ENCODE measurements around the gene CHCHD6.

Gene CHCHD6

DNA sequence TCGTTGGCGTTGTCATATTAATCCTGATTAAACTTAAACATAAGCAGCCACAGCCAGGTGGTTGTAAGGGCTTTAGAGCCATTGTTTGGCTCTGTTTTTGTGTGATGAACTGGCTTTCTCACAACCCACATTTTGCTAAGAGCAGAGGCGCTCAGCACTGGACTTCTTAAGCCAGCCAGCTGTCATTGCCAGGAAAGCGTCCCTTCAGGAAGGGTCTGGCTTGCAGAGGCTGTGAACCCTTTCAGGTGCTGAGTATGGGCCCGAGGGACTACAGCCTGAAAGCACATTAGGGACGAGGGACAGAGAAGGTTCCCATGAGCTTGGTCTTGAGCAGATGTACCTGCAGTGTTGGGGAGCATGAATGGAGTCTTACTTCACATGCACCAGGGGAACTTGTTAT, 112.3 kb downstream of the CHCHD6 start:
- TF ChIP-seq, protein P1, sequence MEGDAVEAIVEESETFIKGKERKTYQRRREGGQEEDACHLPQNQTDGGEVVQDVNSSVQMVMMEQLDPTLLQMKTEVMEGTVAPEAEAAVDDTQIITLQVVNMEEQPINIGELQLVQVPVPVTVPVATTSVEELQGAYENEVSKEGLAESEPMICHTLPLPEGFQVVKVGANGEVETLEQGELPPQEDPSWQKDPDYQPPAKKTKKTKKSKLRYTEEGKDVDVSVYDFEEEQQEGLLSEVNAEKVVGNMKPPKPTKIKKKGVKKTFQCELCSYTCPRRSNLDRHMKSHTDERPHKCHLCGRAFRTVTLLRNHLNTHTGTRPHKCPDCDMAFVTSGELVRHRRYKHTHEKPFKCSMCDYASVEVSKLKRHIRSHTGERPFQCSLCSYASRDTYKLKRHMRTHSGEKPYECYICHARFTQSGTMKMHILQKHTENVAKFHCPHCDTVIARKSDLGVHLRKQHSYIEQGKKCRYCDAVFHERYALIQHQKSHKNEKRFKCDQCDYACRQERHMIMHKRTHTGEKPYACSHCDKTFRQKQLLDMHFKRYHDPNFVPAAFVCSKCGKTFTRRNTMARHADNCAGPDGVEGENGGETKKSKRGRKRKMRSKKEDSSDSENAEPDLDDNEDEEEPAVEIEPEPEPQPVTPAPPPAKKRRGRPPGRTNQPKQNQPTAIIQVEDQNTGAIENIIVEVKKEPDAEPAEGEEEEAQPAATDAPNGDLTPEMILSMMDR (IDR thresholded peaks at IDR 0.05) = no peak
- H3K9me3 Mint-ChIP-seq = peaks cover 8% of the 10 kb centered on the region
- no peak for DNase-seq
- peaks cover 24% of the 10 kb centered on the region for H3K4me1 Mint-ChIP-seq
- H3K27me3 Mint-ChIP-seq (ENCODE audit: low read depth, poor library complexity) = peaks cover 2% of the 10 kb centered on the region
- no peak overlapping the region for H3K27ac Mint-ChIP-seq
- H3K4me3 Mint-ChIP-seq = no peak overlapping the region
- peaks cover 7% of the 10 kb centered on the region for H3K36me3 Mint-ChIP-seq (ENCODE audit: low read depth)

DNA sequence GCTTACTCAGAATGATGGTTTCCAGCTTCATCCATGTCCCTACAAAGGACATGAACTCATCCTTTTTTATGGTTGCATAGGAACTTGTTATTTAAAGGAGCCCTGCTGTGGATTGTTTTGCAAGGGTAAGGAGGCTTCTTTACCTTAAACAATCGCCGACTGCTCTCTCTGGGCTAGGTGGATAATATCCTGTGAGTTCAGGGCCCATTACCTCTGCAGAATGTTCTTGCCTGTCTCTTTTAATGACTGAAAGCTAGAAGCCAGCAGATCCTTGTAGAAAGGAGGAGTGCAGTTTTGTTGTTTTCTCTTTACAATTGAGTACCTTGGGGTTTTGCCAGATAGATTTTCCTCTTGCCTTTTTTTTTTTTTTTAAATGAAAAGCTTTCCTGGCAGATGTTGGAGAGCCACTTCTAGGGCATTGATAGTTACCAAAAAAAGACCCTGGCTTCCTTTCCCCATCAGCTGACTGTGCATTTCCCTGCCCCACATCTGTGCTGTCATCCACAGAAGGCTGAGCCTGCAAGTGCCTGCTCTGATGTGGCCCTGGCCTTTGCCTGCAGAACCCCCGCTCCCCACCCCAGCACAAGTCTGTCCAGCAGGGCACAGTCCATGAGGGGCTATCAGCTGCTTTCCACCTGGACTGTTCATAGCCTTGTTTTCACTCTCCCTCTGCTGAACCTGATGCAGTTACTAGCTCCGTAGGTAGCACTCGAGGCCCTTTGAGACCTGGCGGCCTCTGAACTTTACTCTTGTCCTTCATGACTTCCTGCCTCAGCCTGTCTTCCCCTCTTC, 113.1 kb downstream of the CHCHD6 start:
- Mint-ChIP-seq H3K36me3 (ENCODE audit: low read depth) (peaks cover 15% of the 10 kb centered on the region), H3K4me1 (peaks cover 24% of the 10 kb centered on the region), H3K4me3 (no peak overlapping the region), H3K27me3 (ENCODE audit: low read depth, poor library complexity) (peaks cover 2% of the 10 kb centered on the region), H3K9me3 (peaks cover 17% of the 10 kb centered on the region), H3K27ac (peak overlapping the region; percentile 12)
- TF ChIP-seq, protein P1 (IDR thresholded peaks at IDR 0.05) = no peak
- peak; percentile 11 for DNase-seq

- Mint-ChIP-seq H3K4me3 (no peak overlapping the region), H3K27ac (peak overlapping the region; percentile 12), H3K36me3 (ENCODE audit: low read depth) (peaks cover 17% of the 10 kb centered on the region), H3K9me3 (peaks cover 23% of the 10 kb centered on the region), H3K4me1 (peaks cover 24% of the 10 kb centered on the region), H3K27me3 (ENCODE audit: low read depth, poor library complexity) (peaks cover 2% of the 10 kb centered on the region)
- no peak for DNase-seq
- TF ChIP-seq, protein P1 (IDR thresholded peaks at IDR 0.05) = no peak
Observed at GRCh38 chr3:126817781-126818180, 113.7 kb downstream of the CHCHD6 start.

- Mint-ChIP-seq H3K36me3 (ENCODE audit: low read depth) (peaks cover 17% of the 10 kb centered on the region), H3K4me1 (peaks cover 24% of the 10 kb centered on the region), H3K27ac (peak overlapping the region; percentile 9)
Observed at GRCh38 chr3:126818400-126819095, 114.5 kb downstream of the CHCHD6 start.

GRCh38 chr3:126826693-126827092, 122.7 kb downstream of the CHCHD6 start:
- DNase-seq = no peak
- TF ChIP-seq, protein P1 (IDR thresholded peaks at IDR 0.05) = no peak
- peaks cover 14% of the 10 kb centered on the region for H3K9me3 Mint-ChIP-seq
- peaks cover 7% of the 10 kb centered on the region for H3K36me3 Mint-ChIP-seq (ENCODE audit: low read depth)
- no peak overlapping the region for H3K27ac Mint-ChIP-seq
- no peaks in the 10 kb centered on the region for H3K27me3 Mint-ChIP-seq (ENCODE audit: low read depth, poor library complexity)
- no peak overlapping the region for H3K4me3 Mint-ChIP-seq
- peaks cover 4% of the 10 kb centered on the region for H3K4me1 Mint-ChIP-seq

More at GRCh38 chr3:126818400-126819095, 114.5 kb downstream of the CHCHD6 start:
- Mint-ChIP-seq H3K4me3 (no peak overlapping the region), H3K9me3 (peaks cover 26% of the 10 kb centered on the region), H3K27me3 (ENCODE audit: low read depth, poor library complexity) (peaks cover 2% of the 10 kb centered on the region)
- TF ChIP-seq, protein P1 (IDR thresholded peaks at IDR 0.05) = no peak
- DNase-seq = no peak

Measured in nephron progenitor cell (in vitro differentiated cells).